Astrocyte of the spinal cord (primary cell): ENCODE measurements around the gene TTC16.
"Not testable (repeated sequence)": the region's sequence is repeated elsewhere in the genome, so short reads cannot be mapped to it uniquely, and the experiment has no call there.

Experiments used
- DNase-seq: peaks from one replicate; pipeline ENCODE4 v3.0.0; 2011; ENCODE audit warnings: low read depth, low spot score
- H3K4me3 ChIP-seq: 2 replicates; pipeline ENCODE4 v1.5.1; 2011; ENCODE audit warnings: low read depth, mild to moderate bottlenecking, low read length, moderate library complexity
- in situ Hi-C: cut with HindIII; loops from 2 replicates; pipeline ENCODE4 v1.10.0; 2017; ENCODE audit warnings: low sequenced_read_pairs
- TF ChIP-seq, protein P1 (sequence below): IDR thresholded peaks from 2 replicates; pipeline ENCODE4 v1.5.1; 2012; ENCODE audit warnings: low read depth, mild to moderate bottlenecking, low read length, inconsistent platforms

Gene TTC16

GRCh38 chr9:127780126-127780885 lies 64.4 kb downstream of the TTC16 start:
- no peak overlapping the region for H3K4me3 ChIP-seq
- in situ Hi-C loops, result no loop called here
- DNase-seq, result no peak
- TF ChIP-seq, protein P1, sequence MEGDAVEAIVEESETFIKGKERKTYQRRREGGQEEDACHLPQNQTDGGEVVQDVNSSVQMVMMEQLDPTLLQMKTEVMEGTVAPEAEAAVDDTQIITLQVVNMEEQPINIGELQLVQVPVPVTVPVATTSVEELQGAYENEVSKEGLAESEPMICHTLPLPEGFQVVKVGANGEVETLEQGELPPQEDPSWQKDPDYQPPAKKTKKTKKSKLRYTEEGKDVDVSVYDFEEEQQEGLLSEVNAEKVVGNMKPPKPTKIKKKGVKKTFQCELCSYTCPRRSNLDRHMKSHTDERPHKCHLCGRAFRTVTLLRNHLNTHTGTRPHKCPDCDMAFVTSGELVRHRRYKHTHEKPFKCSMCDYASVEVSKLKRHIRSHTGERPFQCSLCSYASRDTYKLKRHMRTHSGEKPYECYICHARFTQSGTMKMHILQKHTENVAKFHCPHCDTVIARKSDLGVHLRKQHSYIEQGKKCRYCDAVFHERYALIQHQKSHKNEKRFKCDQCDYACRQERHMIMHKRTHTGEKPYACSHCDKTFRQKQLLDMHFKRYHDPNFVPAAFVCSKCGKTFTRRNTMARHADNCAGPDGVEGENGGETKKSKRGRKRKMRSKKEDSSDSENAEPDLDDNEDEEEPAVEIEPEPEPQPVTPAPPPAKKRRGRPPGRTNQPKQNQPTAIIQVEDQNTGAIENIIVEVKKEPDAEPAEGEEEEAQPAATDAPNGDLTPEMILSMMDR, result no peak

GRCh38 chr9:127780909-127781308 lies 65.0 kb downstream of the TTC16 start:
- DNase-seq, in situ Hi-C loops, H3K4me3 ChIP-seq: not testable (repeated sequence)
